ENCODE results near the gene OR4F6. TPM values are rescaled to one million over a fixed set of nuclear protein-coding genes. Genes with fewer than 3 reads are reported as not detected.

The OR4F6 gene
- total RNA-seq, 4 donors from 2014 or later, result not detected

DNA sequence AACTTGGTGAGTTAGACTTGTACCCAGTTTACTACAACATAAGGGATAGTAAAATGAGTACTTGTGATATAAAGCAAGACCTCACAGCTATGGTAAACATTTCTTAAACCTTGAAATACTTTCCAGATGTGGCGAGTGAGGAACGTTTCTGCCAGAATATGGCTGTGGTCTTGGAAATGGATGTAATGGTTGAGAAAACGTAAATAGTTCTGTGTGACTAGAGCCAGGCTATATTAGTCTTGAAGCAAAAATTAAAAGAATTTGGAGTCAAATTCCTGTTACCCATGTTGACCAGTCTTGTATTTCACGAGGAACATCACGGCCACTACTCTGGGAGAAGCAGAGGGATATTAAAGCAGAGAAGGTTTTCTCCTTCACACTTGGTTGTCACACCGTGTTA is 23.9 kb downstream of the OR4F6 start:
- peaks cover under 1% of the 10 kb centered on the region for H3K9me3 ChIP-seq
- H3K36me3 ChIP-seq, result no peaks in the 10 kb centered on the region
- no peak for DNase-seq (ENCODE audit: low spot score in 2 of 2)
- TF ChIP-seq EP300 (IDR thresholded peaks at IDR 0.05), result no peak
- no peaks in the 10 kb centered on the region for H3K27me3 ChIP-seq
- WGBS, result 68% methylated on average over 6 of the region's 6 CpGs
- no peak overlapping the region for H3K4me3 ChIP-seq
- no peaks in the 10 kb centered on the region for H3K4me1 ChIP-seq
- no peak overlapping the region for H3K27ac ChIP-seq

- Histone ChIP-seq H3K36me3 (no peaks in the 10 kb centered on the region), H3K4me1 (no peaks in the 10 kb centered on the region), H3K9me3 (peaks cover 4% of the 10 kb centered on the region), H3K27me3 (no peaks in the 10 kb centered on the region), H3K4me3 (no peak overlapping the region), H3K27ac (no peak overlapping the region)
- WGBS, result 83% methylated on average over 5 of the region's 5 CpGs
- no peak for DNase-seq (ENCODE audit: low spot score in 2 of 2)
- TF ChIP-seq, protein P1, sequence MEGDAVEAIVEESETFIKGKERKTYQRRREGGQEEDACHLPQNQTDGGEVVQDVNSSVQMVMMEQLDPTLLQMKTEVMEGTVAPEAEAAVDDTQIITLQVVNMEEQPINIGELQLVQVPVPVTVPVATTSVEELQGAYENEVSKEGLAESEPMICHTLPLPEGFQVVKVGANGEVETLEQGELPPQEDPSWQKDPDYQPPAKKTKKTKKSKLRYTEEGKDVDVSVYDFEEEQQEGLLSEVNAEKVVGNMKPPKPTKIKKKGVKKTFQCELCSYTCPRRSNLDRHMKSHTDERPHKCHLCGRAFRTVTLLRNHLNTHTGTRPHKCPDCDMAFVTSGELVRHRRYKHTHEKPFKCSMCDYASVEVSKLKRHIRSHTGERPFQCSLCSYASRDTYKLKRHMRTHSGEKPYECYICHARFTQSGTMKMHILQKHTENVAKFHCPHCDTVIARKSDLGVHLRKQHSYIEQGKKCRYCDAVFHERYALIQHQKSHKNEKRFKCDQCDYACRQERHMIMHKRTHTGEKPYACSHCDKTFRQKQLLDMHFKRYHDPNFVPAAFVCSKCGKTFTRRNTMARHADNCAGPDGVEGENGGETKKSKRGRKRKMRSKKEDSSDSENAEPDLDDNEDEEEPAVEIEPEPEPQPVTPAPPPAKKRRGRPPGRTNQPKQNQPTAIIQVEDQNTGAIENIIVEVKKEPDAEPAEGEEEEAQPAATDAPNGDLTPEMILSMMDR (IDR thresholded peaks at IDR 0.05), result no peak
- TF ChIP-seq POLR2AphosphoS5 (IDR thresholded peaks at IDR 0.05) (no peak), EP300 (IDR thresholded peaks at IDR 0.05) (no peak), POLR2A (IDR thresholded peaks at IDR 0.05) (no peak)
Observed at GRCh38 chr15:101828774-101829173, 25.5 kb downstream of the OR4F6 start.

DNA sequence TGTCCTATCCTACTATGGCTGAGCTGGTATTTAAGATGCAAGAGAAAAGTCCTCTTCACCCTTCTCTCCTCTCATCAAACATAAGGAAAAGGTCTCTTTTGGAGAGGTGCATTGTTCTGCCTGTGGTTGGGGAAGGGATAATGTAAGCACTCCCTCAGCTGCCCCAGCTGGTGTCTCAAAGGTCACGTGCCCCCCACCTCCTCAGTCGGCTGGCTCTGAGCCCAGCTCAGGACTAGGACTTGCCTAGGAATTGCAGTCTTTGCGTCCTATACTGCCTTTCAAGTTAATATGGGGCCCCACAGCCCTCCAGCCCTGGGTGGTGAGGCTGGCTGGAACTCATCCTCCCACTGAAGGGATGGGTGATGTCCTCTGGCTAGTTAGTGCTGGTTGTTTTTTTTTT is 38.3 kb downstream of the OR4F6 start:
- peak in 1 of 2 donors; percentile 48 for DNase-seq (ENCODE audit: low spot score in 2 of 2)
- Histone ChIP-seq H3K4me3 (no peak overlapping the region), H3K36me3 (no peaks in the 10 kb centered on the region), H3K9me3 (no peaks in the 10 kb centered on the region), H3K27ac (no peak overlapping the region), H3K27me3 (peaks cover 21% of the 10 kb centered on the region), H3K4me1 (no peaks in the 10 kb centered on the region)
- no peak for TF ChIP-seq EP300 (IDR thresholded peaks at IDR 0.05)
- TF ChIP-seq POLR2AphosphoS5 (IDR thresholded peaks at IDR 0.05), result no peak
- TF ChIP-seq, protein P1 (IDR thresholded peaks at IDR 0.05), result no peak
- TF ChIP-seq POLR2A (IDR thresholded peaks at IDR 0.05), result no peak
- WGBS, result 69% methylated on average over 3 of the region's 3 CpGs

GRCh38 chr15:101844916-101845315 is 41.6 kb downstream of the OR4F6 start:
- Histone ChIP-seq H3K4me3 (no peak overlapping the region), H3K27me3 (peaks cover 21% of the 10 kb centered on the region), H3K4me1 (no peaks in the 10 kb centered on the region), H3K36me3 (no peaks in the 10 kb centered on the region), H3K9me3 (no peaks in the 10 kb centered on the region), H3K27ac (no peak overlapping the region)
- TF ChIP-seq, protein P1 (IDR thresholded peaks at IDR 0.05), result no peak
- TF ChIP-seq EP300 (IDR thresholded peaks at IDR 0.05), result no peak
- no peak for TF ChIP-seq POLR2A (IDR thresholded peaks at IDR 0.05)
- no peak for TF ChIP-seq POLR2AphosphoS5 (IDR thresholded peaks at IDR 0.05)
- 80% methylated on average over 6 of the region's 6 CpGs for WGBS
- no peak for DNase-seq (ENCODE audit: low spot score in 2 of 2)

DNA sequence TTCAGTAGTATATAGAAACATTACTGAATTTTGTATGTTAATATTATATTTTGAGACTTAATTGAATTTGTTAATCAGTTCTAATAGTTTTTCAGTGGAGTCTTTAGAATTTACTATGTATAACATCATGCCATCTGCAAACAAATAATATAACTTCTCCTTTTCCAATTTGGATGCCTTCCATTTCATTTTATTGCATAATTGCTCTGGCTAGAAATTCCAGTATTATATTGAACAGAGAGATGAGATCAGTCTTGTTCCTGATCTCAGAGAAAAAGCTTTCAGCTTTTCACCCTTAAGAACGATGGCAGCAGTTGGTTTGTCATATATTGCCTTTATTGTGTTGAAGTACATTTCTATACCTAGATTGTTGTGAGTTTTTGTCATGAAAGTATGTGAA is 49.0 kb downstream of the OR4F6 start:
- Histone ChIP-seq H3K27me3 (no peaks in the 10 kb centered on the region), H3K4me1 (no peaks in the 10 kb centered on the region), H3K9me3 (no peaks in the 10 kb centered on the region), H3K4me3 (no peak overlapping the region), H3K36me3 (no peaks in the 10 kb centered on the region), H3K27ac (no peak overlapping the region)
- TF ChIP-seq POLR2AphosphoS5 (IDR thresholded peaks at IDR 0.05), result no peak
- TF ChIP-seq POLR2A (IDR thresholded peaks at IDR 0.05), result no peak
- TF ChIP-seq, protein P1 (IDR thresholded peaks at IDR 0.05), result no peak
- WGBS, result 46% methylated on average over 1 of the region's 1 CpG
- no peak for DNase-seq (ENCODE audit: low spot score in 2 of 2)

Other genes with a start within 250 kb of the OR4F6 start
- 10 to 100 TPM; 46.3 to 57.8 (median 49.7) TPM for gene TM2D3, start 151.1 kb upstream of the OR4F6 start, total RNA-seq
- 10 to 100 TPM in 3 of 4 donors, 1 to 10 TPM in 1; 5.4 to 19.3 (median 12.3) TPM for gene TARS3, start 79.0 kb upstream of the OR4F6 start, total RNA-seq
- gene OR4F15, start 8.7 kb downstream of the OR4F6 start, total RNA-seq, result under 1 TPM in 1 of 4 donors, not detected in 3; 0.25 TPM

Data from suprapubic skin (tissue), 4 donors.